Smooth muscle cell (in vitro differentiated cells): ENCODE data around the gene HNF4A. TPM values are rescaled to one million over a fixed set of nuclear protein-coding genes. Genes with fewer than 3 reads are reported as not detected.

ENCODE experiments used
- DNase-seq: peaks from one replicate; lab custom pipeline; 2025; ENCODE audit not compliant: unreplicated experiment; lab: John Stamatoyannopoulos, UW
- H2AFZ ChIP-seq: fragments of 200-600 bp; sonication (generic); 2 replicates; pipeline ENCODE4 v1.6.0; 2016; ENCODE audit warnings: antibody characterized with exemption, low read depth, mild to moderate bottlenecking
- H3F3A ChIP-seq: fragments of 200-600 bp; sonication (generic); 2 replicates; pipeline ENCODE4 v1.6.0; 2017; ENCODE audit warnings: antibody characterized with exemption, low read depth
- H3K27ac ChIP-seq: fragments of 200-600 bp; sonication (generic); 2 replicates; pipeline ENCODE4 v1.5.1; 2016; ENCODE audit warnings: low read depth, mild to moderate bottlenecking
- H3K27me3 ChIP-seq: fragments of 200-600 bp; sonication (generic); 2 replicates; pipeline ENCODE4 v1.6.1; 2016; ENCODE audit warnings: low read depth, mild to moderate bottlenecking
- H3K36me3 ChIP-seq: fragments of 200-600 bp; sonication (generic); 2 replicates; pipeline ENCODE4 v1.5.1; 2016; ENCODE audit warnings: low read depth
- H3K4me1 ChIP-seq: fragments of 200-600 bp; sonication (generic); 2 replicates; pipeline ENCODE4 v1.5.1; 2016; ENCODE audit warnings: low read depth
- H3K4me2 ChIP-seq: fragments of 200-600 bp; sonication (generic); 2 replicates; pipeline ENCODE4 v1.6.0; 2016; ENCODE audit warnings: mild to moderate bottlenecking
- H3K4me3 ChIP-seq: fragments of 200-600 bp; sonication (generic); 2 replicates; pipeline ENCODE4 v1.5.1; 2016; ENCODE audit warnings: mild to moderate bottlenecking
- H3K79me2 ChIP-seq: fragments of 200-600 bp; sonication (generic); 2 replicates; pipeline ENCODE4 v1.6.0; 2016; ENCODE audit warnings: low read depth, mild to moderate bottlenecking
- H3K9ac ChIP-seq: fragments of 200-600 bp; sonication (generic); 2 replicates; pipeline ENCODE4 v1.6.0; 2016; ENCODE audit warnings: low read depth
- H3K9me3 ChIP-seq: fragments of 200-600 bp; sonication (generic); replicated peaks from 2 replicates; pipeline ENCODE4 v1.5.1; 2016; ENCODE audit warnings: low read depth
- H4K20me1 ChIP-seq: fragments of 200-600 bp; sonication (generic); 2 replicates; pipeline ENCODE4 v1.6.0; 2016; ENCODE audit warnings: low read depth
- WGBS: methylation state at CpG from one replicate; pipeline ENCODE4 v1.1.7; 2016; ENCODE audit warnings: low lambda C conversion rate; 5-methylcytosine and 5-hydroxymethylcytosine counted together
- polyA plus RNA-seq: library from polyadenylated mRNA; unstranded; fragments of >200 nt; fragmentation: Nextera tagmentation; extraction: Ambion mirVana; gene quantifications from 2 replicates; pipeline ENCODE4 v1.2.1, GENCODE V29; 2016
- total RNA-seq: library from RNA; depleted of rRNA; stranded (reverse); fragments of >200 nt; gene quantifications from 2 replicates; pipeline ENCODE4 v1.2.3, GENCODE V29; 2014
- TF ChIP-seq, protein P1 (sequence below): fragments of 200-600 bp; sonication (generic); IDR thresholded peaks from 2 replicates; pipeline ENCODE4 v1.5.1; 2017; ENCODE audit warnings: borderline replicate concordance, mild to moderate bottlenecking, antibody characterized with exemption; ENCODE audit not compliant: insufficient read depth, poor library complexity, severe bottlenecking

HNF4A gene
- total and polyA plus RNA-seq, 2 experiments from 2014 or later: not detected

DNA sequence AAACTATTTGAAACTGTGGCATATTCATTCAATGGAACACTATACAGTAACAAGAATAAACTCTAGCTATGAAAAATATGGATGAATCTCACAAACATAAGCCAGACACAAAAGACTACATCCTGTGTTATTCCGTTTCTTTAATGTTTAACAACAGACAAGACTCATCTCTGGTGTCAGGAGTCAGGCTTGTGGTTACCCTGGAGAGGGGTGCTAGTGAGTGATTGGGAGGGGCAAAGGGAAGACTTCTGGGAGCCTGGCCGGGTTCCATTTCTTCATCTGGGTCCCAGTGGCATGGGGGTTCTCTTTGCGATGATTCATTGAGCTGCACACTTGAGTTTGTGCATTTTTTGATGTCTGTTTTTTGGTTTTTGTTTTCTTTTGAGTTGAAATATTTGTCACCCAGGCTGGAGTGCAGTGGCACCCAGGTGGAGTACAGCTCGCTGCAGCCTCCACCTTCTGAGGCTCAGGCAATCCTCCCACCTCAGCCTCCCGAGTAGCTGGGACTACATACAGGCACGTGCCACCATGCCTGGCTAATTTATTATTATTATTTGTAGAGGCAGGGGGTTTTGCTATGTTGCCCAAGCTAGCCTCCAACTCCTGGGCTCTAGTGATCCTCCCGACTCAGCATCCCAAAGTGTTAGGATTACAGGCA lies 98.9 kb downstream of the HNF4A start:
- 96% methylated on average over 7 of the region's 7 CpGs for WGBS
- Histone ChIP-seq H3K4me3 (no peak overlapping the region), H3K4me1 (no peaks in the 10 kb centered on the region), H3K36me3 (no peaks in the 10 kb centered on the region), H3K4me2 (no peak overlapping the region), H3F3A (no peaks in the 10 kb centered on the region), H3K9ac (no peak overlapping the region), H3K79me2 (no peaks in the 10 kb centered on the region), H4K20me1 (no peaks in the 10 kb centered on the region), H3K27ac (no peak overlapping the region), H3K9me3 (no peaks in the 10 kb centered on the region), H2AFZ (no peak overlapping the region), H3K27me3 (no peaks in the 10 kb centered on the region)
- TF ChIP-seq, protein P1, sequence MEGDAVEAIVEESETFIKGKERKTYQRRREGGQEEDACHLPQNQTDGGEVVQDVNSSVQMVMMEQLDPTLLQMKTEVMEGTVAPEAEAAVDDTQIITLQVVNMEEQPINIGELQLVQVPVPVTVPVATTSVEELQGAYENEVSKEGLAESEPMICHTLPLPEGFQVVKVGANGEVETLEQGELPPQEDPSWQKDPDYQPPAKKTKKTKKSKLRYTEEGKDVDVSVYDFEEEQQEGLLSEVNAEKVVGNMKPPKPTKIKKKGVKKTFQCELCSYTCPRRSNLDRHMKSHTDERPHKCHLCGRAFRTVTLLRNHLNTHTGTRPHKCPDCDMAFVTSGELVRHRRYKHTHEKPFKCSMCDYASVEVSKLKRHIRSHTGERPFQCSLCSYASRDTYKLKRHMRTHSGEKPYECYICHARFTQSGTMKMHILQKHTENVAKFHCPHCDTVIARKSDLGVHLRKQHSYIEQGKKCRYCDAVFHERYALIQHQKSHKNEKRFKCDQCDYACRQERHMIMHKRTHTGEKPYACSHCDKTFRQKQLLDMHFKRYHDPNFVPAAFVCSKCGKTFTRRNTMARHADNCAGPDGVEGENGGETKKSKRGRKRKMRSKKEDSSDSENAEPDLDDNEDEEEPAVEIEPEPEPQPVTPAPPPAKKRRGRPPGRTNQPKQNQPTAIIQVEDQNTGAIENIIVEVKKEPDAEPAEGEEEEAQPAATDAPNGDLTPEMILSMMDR: no peak
- DNase-seq: no peak

DNA sequence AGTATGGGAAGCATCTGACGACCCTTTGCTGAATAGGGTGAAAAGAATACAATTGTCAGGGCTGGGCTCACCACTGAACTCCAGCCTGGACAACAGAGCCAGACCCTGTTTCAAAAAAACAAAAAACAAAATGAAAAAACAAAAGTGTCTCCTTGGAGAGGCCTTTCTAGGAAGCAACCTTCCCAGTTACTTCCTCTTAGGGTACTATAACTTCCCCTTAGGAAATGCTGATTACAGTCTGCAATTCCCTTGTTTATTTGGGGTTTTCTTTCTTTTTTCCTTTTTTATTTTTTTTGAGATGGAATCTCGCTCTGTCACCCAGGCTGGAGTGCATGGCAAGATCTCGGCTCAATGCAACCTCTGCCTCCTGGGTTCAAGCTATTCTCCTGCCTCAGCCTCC lies 99.6 kb downstream of the HNF4A start:
- Histone ChIP-seq H3K27me3 (no peaks in the 10 kb centered on the region), H3K27ac (no peak overlapping the region), H3F3A (no peaks in the 10 kb centered on the region), H3K9me3 (no peaks in the 10 kb centered on the region), H3K79me2 (no peaks in the 10 kb centered on the region), H3K9ac (no peak overlapping the region), H3K36me3 (no peaks in the 10 kb centered on the region), H2AFZ (no peak overlapping the region), H3K4me1 (no peaks in the 10 kb centered on the region), H4K20me1 (no peaks in the 10 kb centered on the region), H3K4me3 (no peak overlapping the region), H3K4me2 (no peak overlapping the region)
- WGBS: 93% methylated on average over 3 of the region's 3 CpGs
- TF ChIP-seq, protein P1: no peak
- DNase-seq: no peak

DNA sequence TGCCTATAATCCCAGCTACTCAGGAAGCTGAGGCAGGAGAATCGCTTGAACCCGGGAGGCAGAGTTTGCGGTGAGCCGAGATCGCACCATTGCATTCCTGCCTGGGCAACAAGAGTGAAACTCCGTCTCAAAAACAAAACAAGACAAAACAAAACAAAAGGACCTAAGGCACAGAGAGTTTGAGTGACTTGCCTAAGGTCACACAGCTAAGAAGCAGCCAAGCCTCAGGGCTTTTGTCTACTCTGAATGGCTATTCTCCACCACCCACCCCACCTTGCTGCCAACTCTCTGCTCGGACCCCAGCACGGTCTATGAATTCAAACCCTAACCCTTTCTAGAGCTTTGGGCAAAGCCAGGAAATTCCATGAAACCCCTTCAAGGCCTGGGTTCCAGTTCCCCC lies 101.1 kb downstream of the HNF4A start:
- TF ChIP-seq, protein P1: no peak
- H3K4me1 ChIP-seq: no peaks in the 10 kb centered on the region
- 91% methylated on average over 8 of the region's 8 CpGs for WGBS

DNA sequence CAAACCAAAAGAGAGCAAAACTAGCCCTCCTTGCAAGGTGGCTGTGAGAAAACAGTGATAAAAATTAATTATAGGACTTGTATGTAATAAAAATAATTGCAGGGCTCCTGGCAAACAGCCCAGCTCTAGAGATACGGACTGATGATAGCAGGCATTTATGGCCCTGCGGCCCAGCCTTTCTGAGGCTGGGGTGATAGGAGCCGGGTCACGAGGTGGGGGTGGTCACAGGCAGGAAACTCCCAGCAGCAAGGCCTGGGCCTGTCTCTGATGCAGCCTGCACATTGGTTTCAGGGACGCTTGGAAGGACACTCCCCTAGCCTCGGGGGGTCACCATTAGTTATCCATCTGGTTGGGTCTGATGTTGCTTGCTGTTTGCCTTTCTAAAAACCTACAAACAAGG lies 101.5 kb downstream of the HNF4A start:
- H3K79me2 ChIP-seq: no peaks in the 10 kb centered on the region
- H3K9ac ChIP-seq: no peak overlapping the region
- H3F3A ChIP-seq: no peaks in the 10 kb centered on the region
- no peaks in the 10 kb centered on the region for H3K36me3 ChIP-seq
- H3K27me3 ChIP-seq: no peaks in the 10 kb centered on the region
- no peak overlapping the region for H3K4me3 ChIP-seq
- H3K4me1 ChIP-seq: no peaks in the 10 kb centered on the region
- no peak for DNase-seq
- H4K20me1 ChIP-seq: no peaks in the 10 kb centered on the region
- H2AFZ ChIP-seq: no peak overlapping the region
- H3K4me2 ChIP-seq: no peak overlapping the region
- no peak overlapping the region for H3K27ac ChIP-seq
- TF ChIP-seq, protein P1: no peak
- 42% methylated on average over 6 of the region's 6 CpGs for WGBS
- H3K9me3 ChIP-seq: no peaks in the 10 kb centered on the region

More for the DNA sequence above, 101.1 kb downstream of the HNF4A start:
- H3K4me3 ChIP-seq: no peak overlapping the region
- H3K9me3 ChIP-seq: no peaks in the 10 kb centered on the region
- H3K4me2 ChIP-seq: no peak overlapping the region
- H3K79me2 ChIP-seq: no peaks in the 10 kb centered on the region
- H3F3A ChIP-seq: no peaks in the 10 kb centered on the region
- no peaks in the 10 kb centered on the region for H3K36me3 ChIP-seq
- no peak for DNase-seq
- H3K27me3 ChIP-seq: no peaks in the 10 kb centered on the region
- H3K27ac ChIP-seq: no peak overlapping the region
- H4K20me1 ChIP-seq: no peaks in the 10 kb centered on the region
- no peak overlapping the region for H2AFZ ChIP-seq
- no peak overlapping the region for H3K9ac ChIP-seq
